ENCODE results near the gene P2RY12. TPM values are rescaled to one million over a fixed set of nuclear protein-coding genes. Genes with fewer than 3 reads are reported as not detected.

The P2RY12 gene
- total and polyA plus RNA-seq, 2 of the 8 experiments (the other 6 are each of a cell fraction or from before 2014, with no cell fraction given) = not detected

DNA sequence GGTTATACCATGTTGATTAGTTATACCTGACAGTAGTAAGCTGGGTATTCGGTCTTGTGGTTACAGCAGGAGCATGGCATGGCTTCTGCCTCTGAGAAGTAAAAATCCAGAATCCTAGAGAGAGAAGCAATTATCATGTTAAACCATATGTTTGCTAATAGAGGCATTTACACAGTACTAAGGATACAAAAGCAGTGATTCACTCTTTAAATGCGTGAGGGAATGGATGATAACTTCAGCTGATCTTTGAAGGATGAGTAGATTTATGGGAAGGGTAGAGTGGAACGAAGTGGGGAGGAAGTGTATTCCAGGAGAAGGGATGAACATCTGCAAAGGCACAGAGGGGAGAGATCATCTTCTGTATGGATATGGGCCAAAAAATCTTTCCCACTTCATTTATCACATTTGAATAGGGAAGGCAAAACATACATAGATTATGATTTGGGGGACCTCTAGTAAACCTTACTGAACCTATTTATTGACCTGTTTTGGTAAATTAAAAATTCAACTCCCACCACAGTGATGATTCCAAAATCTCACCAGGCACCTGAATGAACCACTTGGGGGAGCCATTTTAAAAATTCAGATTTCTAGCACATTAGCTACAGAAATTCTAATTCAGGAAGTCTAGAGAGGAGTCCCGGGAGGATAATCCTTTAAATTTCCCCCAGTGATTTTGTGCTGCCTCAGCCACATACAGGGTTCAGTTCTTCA is 41.2 kb upstream of the P2RY12 start (continued):
- TF ChIP-seq JUN (IDR thresholded peaks at IDR 0.05; ENCODE audit: low read depth, low read length) = no peak

All from H1 (cell line).